GM12878 (cell line): ENCODE data around the gene CFAP97D2. TPM values are rescaled to one million over a fixed set of nuclear protein-coding genes. Genes with fewer than 3 reads are reported as not detected.

Experiments
- ATAC-seq: fragments of 200-7000 bp; cut with Tn5 transposase; 3 replicates; pipeline ENCODE4 v1.9.1; 2020; ENCODE audit warnings: mild to moderate bottlenecking, moderate library complexity
- BruUV-seq: library from RNA; stranded (reverse); fragments of 400-500 nt; replicated peaks from 2 replicates; lab custom pipeline; 2021; lab: Mats Ljungman, UMichigan
- CTCF ChIA-PET: fragments of 300-600 bp; sonication (Branson Sonifier 250); formaldehyde crosslinking; extraction: SDS; loops from one replicate; lab custom pipeline; 2021; ENCODE audit warnings: inconsistent platforms; lab: Yijun Ruan, JAX
- POLR2A ChIA-PET: fragments of 350-600 bp; formaldehyde crosslinking; extraction: SDS; loops from one replicate; lab custom pipeline; 2021; ENCODE audit warnings: inconsistent platforms; lab: Charles Lee
- RAD21 ChIA-PET: fragments of 300-600 bp; sonication (Branson Sonifier 250); formaldehyde crosslinking; loops from one replicate; lab custom pipeline; 2023; ENCODE audit warnings: antibody characterized with exemption; ENCODE audit not compliant: unreplicated experiment; lab: Charles Lee
- SMC1A ChIA-PET: fragments of 300-600 bp; sonication (Branson Sonifier 250); formaldehyde crosslinking; loops from one replicate; lab custom pipeline; 2023; ENCODE audit not compliant: unreplicated experiment, uncharacterized antibody; lab: Charles Lee
- DNase-seq: peaks from one replicate; pipeline ENCODE4 v3.0.0-alpha.2; 2011; ENCODE audit warnings: low read depth, low spot score
- FAIRE-seq: peaks from 3 replicates; lab custom pipeline; 2011; peaks lifted over from hg19 to GRCh38; lab: Jason Lieb, UNC
- H2AFZ ChIP-seq: 2 replicates; pipeline ENCODE4 v1.6.0; 2011; ENCODE audit warnings: low read depth, low read length, control low read depth; ENCODE audit not compliant: control insufficient read depth
- H3K27ac ChIP-seq: 2 replicates; pipeline ENCODE4 v1.5.1; 2011; ENCODE audit warnings: control low read depth; ENCODE audit not compliant: control insufficient read depth, insufficient read depth
- H3K27me3 ChIP-seq, 2 experiments: replicated peaks in 1 of 2; 2 replicates each; pipeline versions ENCODE4 v1.6.0 to v1.6.1; 2011; ENCODE audit warnings: low read length in 1 of 2; ENCODE audit not compliant: control insufficient read depth in 2 of 2, insufficient read depth in 2 of 2
- H3K36me3 ChIP-seq, 2 experiments: 2 replicates each; pipeline ENCODE4 v1.5.1; 2011; ENCODE audit warnings: low read length in 1 of 2; ENCODE audit not compliant: control insufficient read depth in 2 of 2, insufficient read depth in 2 of 2
- H3K4me1 ChIP-seq: 2 replicates; pipeline ENCODE4 v1.6.1; 2011; ENCODE audit warnings: mild to moderate bottlenecking, low read length, moderate library complexity, mixed read lengths; ENCODE audit not compliant: control insufficient read depth, insufficient read depth
- H3K4me2 ChIP-seq: 2 replicates; pipeline ENCODE4 v1.6.0; 2011; ENCODE audit warnings: control low read depth; ENCODE audit not compliant: control insufficient read depth, insufficient read depth
- H3K4me3 ChIP-seq: fragments of 200-600 bp; sonication (generic); 2 replicates; pipeline ENCODE4 v1.5.1; 2016
- H3K79me2 ChIP-seq: 2 replicates; pipeline ENCODE4 v1.6.0; 2011; ENCODE audit warnings: low read length; ENCODE audit not compliant: control insufficient read depth, insufficient read depth
- H3K9ac ChIP-seq: 2 replicates; pipeline ENCODE4 v1.8.0; 2011; ENCODE audit warnings: low read length, control low read depth, mixed read lengths; ENCODE audit not compliant: control insufficient read depth, insufficient read depth
- H3K9me3 ChIP-seq: replicated peaks from 3 replicates; pipeline ENCODE4 v1.5.1; 2011; ENCODE audit warnings: mild to moderate bottlenecking, low read length; ENCODE audit not compliant: control insufficient read depth, insufficient read depth
- H4K20me1 ChIP-seq: 2 replicates; pipeline ENCODE4 v1.6.0; 2011; ENCODE audit not compliant: control insufficient read depth, insufficient read depth
- CBX3 ChIP-seq: fragments of 200-600 bp; sonication (generic); IDR thresholded peaks from 2 replicates; pipeline ENCODE4 v1.6.1; 2016; ENCODE audit warnings: low read depth, borderline replicate concordance
- HCFC1 ChIP-seq: fragments of 150-350 bp; IDR thresholded peaks from 2 replicates; pipeline ENCODE4 v1.6.1; 2014; ENCODE audit warnings: low read length
- HSF1 ChIP-seq: fragments of 150-350 bp; IDR thresholded peaks from 2 replicates; pipeline ENCODE4 v1.6.1; 2014; ENCODE audit warnings: mild to moderate bottlenecking, low read depth, low read length
- IKZF1 ChIP-seq: fragments of 450-650 bp; conservative IDR thresholded peaks from 2 replicates; pipeline ENCODE4 v1.6.1; 2017; ENCODE audit warnings: antibody characterized with exemption, mild to moderate bottlenecking
- MTA3 ChIP-seq: IDR thresholded peaks from 2 replicates; pipeline ENCODE4 v1.6.1; 2012; ENCODE audit warnings: low read length, inconsistent platforms, borderline replicate concordance
- NBN ChIP-seq: fragments of 450-650 bp; IDR thresholded peaks from 2 replicates; pipeline ENCODE4 v1.6.1; 2016
- NR2C1 ChIP-seq: fragments of 450-650 bp; IDR thresholded peaks from 2 replicates; pipeline ENCODE4 v1.6.1; 2017; ENCODE audit warnings: antibody characterized with exemption, mild to moderate bottlenecking, moderate library complexity
- RCOR1 ChIP-seq: conservative IDR thresholded peaks from 2 replicates; pipeline ENCODE4 v1.6.1; 2012; ENCODE audit warnings: low read depth, low read length, improper control_type of control experiment
- RFX5 ChIP-seq: IDR thresholded peaks from 2 replicates; pipeline ENCODE4 v1.6.1; 2011; ENCODE audit warnings: low read depth, low read length, improper control_type of control experiment
- ZNF207 ChIP-seq: fragments of 450-650 bp; IDR thresholded peaks from 2 replicates; pipeline ENCODE4 v1.6.1; 2014; ENCODE audit warnings: antibody characterized with exemption, mild to moderate bottlenecking, borderline replicate concordance
- WGBS: methylation state at CpG from one replicate; pipeline ENCODE4 v1.1.6; 2016; ENCODE audit warnings: low lambda C conversion rate; ENCODE audit not compliant: insufficient replicate concordance, insufficient coverage; ENCODE audit errors: missing lambda C conversion rate; 5-methylcytosine and 5-hydroxymethylcytosine counted together
- in situ Hi-C: fragments of 300-500 bp; cut with MboI; formaldehyde crosslinking; loops from 9 replicates; pipeline ENCODE4 v1.14.3; 2018; ENCODE audit warnings: mixed read lengths
- intact Hi-C: fragments of 100-400 bp; cut with micrococcal nuclease; formaldehyde crosslinking; loops from one replicate; pipeline ENCODE4 v1.14.2; 2022; ENCODE audit not compliant: unreplicated experiment
- polyA plus RNA-seq, 11 experiments: library from polyadenylated mRNA; depleted of rRNA in 4 of 11; unstranded in 6 of 11; stranded (reverse) in 5 of 11; fragments of >200 nt; fragmentation: Nextera tagmentation in 4 of 11; fragmentation: Illumina TruSeq in 1 of 11; extraction: Ambion mirVana in 4 of 11; extraction: Trizol in 1 of 11; gene quantifications; 1 replicate in 1 of 11; 2 replicates in 10 of 11; pipeline versions ENCODE4 v1.2.1 to v1.2.3, GENCODE V29; 2011 to 2016; ENCODE audit warnings: inconsistent platforms in 2 of 11, missing spikeins in 2 of 11, low read depth in 1 of 11
- total RNA-seq, 4 experiments: library from RNA; depleted of rRNA in 3 of 4; stranded (reverse); fragments of >200 nt in 3 of 4; fragmentation: Illumina TruSeq in 1 of 4; extraction: Trizol in 1 of 4; gene quantifications; 2 replicates each; pipeline versions ENCODE4 v1.2.1 to v1.2.3, GENCODE V29; 2013 to 2021

CFAP97D2 gene
- total and polyA plus RNA-seq, 10 of the 15 experiments (the other 5 are each of a cell fraction or from before 2014, with no cell fraction given), result not detected

- no TSS peak for BruUV-seq
- intact Hi-C loops, result no loop called here
- peaks cover 4% of the 10 kb centered on the region; the same call in 1 of the 2 replicates for H3K4me1 ChIP-seq
- DNase-seq (no peak), ATAC-seq (no peak), FAIRE-seq (no peak)
- H2AFZ ChIP-seq, result no peak overlapping the region
- POLR2A ChIA-PET, result no interaction called here
- in situ Hi-C loops, result no loop called here
- 0 out of 4 replicates have a peak, but pooled peaks cover 0 to 8% of the 10 kb centered on the region in 2 experiments for H3K27me3 ChIP-seq
- no peaks in the 10 kb centered on the region for H3K36me3 ChIP-seq
- H3K9me3 ChIP-seq, result no peaks in the 10 kb centered on the region
- H3K79me2 ChIP-seq, result peaks cover 8% of the 10 kb centered on the region
- SMC1A ChIA-PET, result no interaction called here
- H3K9ac ChIP-seq, result no peak overlapping the region
- TF ChIP-seq HSF1 (no peak), RCOR1 (no peak), MTA3 (no peak), HCFC1 (no peak), ZNF207 (no peak), NR2C1 (no peak), RFX5 (no peak), NBN (no peak), IKZF1 (no peak), CBX3 (no peak)
- no peaks in the 10 kb centered on the region for H4K20me1 ChIP-seq
- WGBS, result 7% methylated on average over 3 of the region's 3 CpGs
- no peak overlapping the region for H3K4me2 ChIP-seq
- H3K27ac ChIP-seq, result no peak overlapping the region
- RAD21 ChIA-PET, result no interaction called here
- CTCF ChIA-PET, result no interaction called here
- H3K4me3 ChIP-seq, result no peak overlapping the region
Measured at GRCh38 chr13:114230575-114230974, 51.5 kb downstream of the CFAP97D2 start.
